HTR-8/SVneo (cell line): ENCODE results near the gene DPY19L3.
"Not testable (repeated sequence)": the region's sequence is repeated elsewhere in the genome, so short reads cannot be mapped to it uniquely, and the experiment has no call there.

ENCODE experiments used
- DNase-seq: peaks from one replicate; pipeline ENCODE4 v3.0.0; 2011; ENCODE audit warnings: low spot score, mixed read lengths; ENCODE audit not compliant: insufficient read length
- FAIRE-seq: peaks from 2 replicates; lab custom pipeline; 2011; peaks lifted over from hg19 to GRCh38; lab: Jason Lieb, UNC

DPY19L3 gene

GRCh38 chr19:32489971-32490370 lies 84.4 kb downstream of the DPY19L3 start:
- DNase-seq (no peak), FAIRE-seq (no peak)

- FAIRE-seq (no peak), DNase-seq (no peak)
Observed at GRCh38 chr19:32497391-32497790, 91.8 kb downstream of the DPY19L3 start.

DNA sequence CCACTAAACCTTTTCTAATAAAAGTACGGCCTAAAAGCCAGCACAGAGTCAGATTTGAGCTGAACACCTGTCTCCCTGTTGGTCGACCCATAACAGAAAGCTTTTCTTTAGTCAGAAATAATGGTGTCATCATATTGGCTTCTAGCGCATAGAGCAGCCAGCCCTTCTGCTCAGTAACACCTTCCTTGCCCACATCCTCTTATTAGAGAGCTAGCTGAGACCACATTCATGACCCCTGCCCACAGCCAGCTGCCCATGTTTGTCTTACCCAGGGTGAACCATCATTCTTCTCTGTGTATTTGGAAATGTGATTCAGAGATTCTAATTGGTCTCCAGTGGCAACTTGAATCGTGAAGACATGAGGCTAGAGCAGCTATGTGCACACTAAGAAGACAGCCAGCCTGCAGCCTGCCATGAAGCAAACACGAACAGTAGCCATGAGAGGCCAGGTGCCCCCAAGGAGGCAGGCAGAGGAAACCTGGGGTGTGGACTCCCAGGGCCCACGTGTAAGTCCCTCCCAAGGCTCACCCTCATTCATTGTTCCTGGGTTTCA lies 93.2 kb downstream of the DPY19L3 start:
- DNase-seq (no peak), FAIRE-seq (no peak)

GRCh38 chr19:32512498-32512897 lies 106.9 kb downstream of the DPY19L3 start:
- DNase-seq, FAIRE-seq: not testable (repeated sequence)

DNA sequence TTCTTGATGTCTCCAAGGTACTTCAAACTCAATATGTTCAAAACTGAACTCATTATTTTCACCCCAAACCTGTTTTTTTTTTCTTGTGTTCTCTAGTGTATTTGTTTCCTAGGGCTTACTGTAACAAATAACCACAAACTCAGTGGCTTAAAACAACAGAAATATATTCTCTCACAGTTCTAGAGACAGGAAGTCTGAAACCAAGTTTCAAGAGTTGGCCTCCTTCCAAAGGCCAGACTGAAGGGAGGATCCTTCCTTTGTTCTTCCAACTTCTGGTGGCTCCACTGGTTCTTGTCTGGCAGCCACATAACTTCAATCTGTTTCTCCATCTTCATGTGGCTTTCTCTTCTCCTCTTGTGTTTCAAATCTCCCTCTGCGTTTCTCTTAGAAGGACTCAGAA lies 113.5 kb downstream of the DPY19L3 start:
- DNase-seq = no peak

DNA sequence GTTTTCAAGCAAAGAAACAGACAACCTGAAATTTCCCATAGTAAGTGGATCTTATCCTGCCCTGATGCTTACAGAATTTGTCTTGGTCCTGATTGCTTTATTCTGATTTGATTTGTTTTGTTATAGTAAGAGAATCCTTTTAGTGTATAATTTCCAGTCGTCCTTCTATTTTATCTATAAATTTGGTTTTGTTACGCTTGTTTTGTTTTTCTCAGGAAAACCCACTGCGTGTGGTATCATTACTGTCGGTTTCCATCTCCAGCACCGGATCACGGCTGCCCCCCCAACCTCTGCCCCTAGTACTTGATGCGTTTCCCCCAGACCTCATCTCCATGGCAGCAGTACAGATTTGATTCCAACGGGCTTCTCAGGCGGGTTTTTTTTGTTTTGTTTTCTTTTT lies 117.4 kb downstream of the DPY19L3 start:
- DNase-seq = no peak
- no peak for FAIRE-seq

More for the DNA sequence above, 113.5 kb downstream of the DPY19L3 start:
- FAIRE-seq = no peak

GRCh38 chr19:32526895-32527294 lies 121.3 kb downstream of the DPY19L3 start:
- FAIRE-seq (no peak), DNase-seq (no peak)

GRCh38 chr19:32530773-32531172 lies 125.2 kb downstream of the DPY19L3 start:
- no peak for DNase-seq
- FAIRE-seq = no peak

DNA sequence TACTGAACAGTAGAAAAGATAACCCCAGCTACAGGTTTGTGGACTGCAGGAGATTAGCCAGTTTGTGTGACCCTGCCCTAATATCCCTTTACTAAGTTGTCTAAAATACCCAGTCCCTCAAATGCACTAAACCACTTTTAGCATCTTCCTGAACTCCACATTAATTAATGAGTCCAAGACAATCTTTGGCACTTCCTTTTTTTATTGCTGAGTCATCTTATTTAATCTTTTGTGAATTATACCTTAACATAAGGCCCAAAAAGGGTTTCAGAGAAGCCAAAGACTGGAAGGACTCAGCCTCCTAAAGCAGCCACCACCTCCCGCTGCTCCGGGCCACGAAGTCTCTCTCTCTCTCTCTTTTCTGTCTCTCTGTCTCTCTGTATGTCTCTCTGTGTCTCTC lies 126.7 kb downstream of the DPY19L3 start:
- no peak for FAIRE-seq
- DNase-seq = no peak
